Activated CD4-positive, alpha-beta memory T cell treated with anti-CD3 and anti-CD28 coated beads for 36 hours (primary cell): Measurements from ENCODE around the gene MAPKAPK5. TPM values are rescaled to one million over a fixed set of nuclear protein-coding genes. Genes with fewer than 3 reads are reported as not detected.
A peak's percentile ranks its signal among the peaks of the same experiment; 100 is the strongest.
"Not testable (repeated sequence)": the region's sequence is repeated elsewhere in the genome, so short reads cannot be mapped to it uniquely, and the experiment has no call there.

Experiments used
- CTCF ChIA-PET: fragments of 350-600 bp; sonication (Branson Sonifier 250); formaldehyde crosslinking; loops from one replicate; lab custom pipeline; 2021; ENCODE audit warnings: antibody characterized with exemption, inconsistent platforms; lab: Charles Lee
- POLR2A ChIA-PET: fragments of 350-600 bp; sonication (Branson Sonifier 250); formaldehyde crosslinking; loops from one replicate; lab custom pipeline; 2021; ENCODE audit warnings: antibody characterized with exemption; lab: Charles Lee
- DNase-seq: peaks from one replicate; pipeline ENCODE4 v3.0.0-alpha.2; 2020
- H3K27ac Mint-ChIP-seq: one replicate; pipeline ENCODE4 v1.8.0; 2021; ENCODE audit warnings: mixed read lengths
- H3K27me3 Mint-ChIP-seq: one replicate; pipeline ENCODE4 v1.8.0; 2021; ENCODE audit warnings: mixed read lengths
- H3K36me3 Mint-ChIP-seq: one replicate; pipeline ENCODE4 v1.8.0; 2021; ENCODE audit warnings: mixed read lengths
- H3K4me1 Mint-ChIP-seq: one replicate; pipeline ENCODE4 v1.8.0; 2021; ENCODE audit warnings: low read depth, mixed read lengths
- H3K4me3 Mint-ChIP-seq: one replicate; pipeline ENCODE4 v1.8.0; 2021; ENCODE audit warnings: mild to moderate bottlenecking, mixed read lengths
- H3K9me3 Mint-ChIP-seq: one replicate; pipeline ENCODE4 v1.8.0; 2021; ENCODE audit warnings: mixed read lengths
- intact Hi-C: fragments of 100-400 bp; cut with micrococcal nuclease; formaldehyde crosslinking; loops from one replicate; pipeline ENCODE4 v1.15.1; 2023
- microRNA-seq: library from miRNA; unstranded; fragments of <30 nt; microRNA quantifications from one replicate; pipeline ENCODE4 v1.2.0, GENCODE V29; 2022; ENCODE audit warnings: borderline number of aligned reads, borderline microRNAs expressed, borderline replicate concordance
- total RNA-seq, 2 experiments: library from RNA; stranded (reverse); gene quantifications; one replicate each; pipeline ENCODE4 v1.2.3, GENCODE V29; 2021

Gene MAPKAPK5
- total RNA-seq, 2 experiments from 2014 or later = 53.7 to 53.9 TPM

DNA sequence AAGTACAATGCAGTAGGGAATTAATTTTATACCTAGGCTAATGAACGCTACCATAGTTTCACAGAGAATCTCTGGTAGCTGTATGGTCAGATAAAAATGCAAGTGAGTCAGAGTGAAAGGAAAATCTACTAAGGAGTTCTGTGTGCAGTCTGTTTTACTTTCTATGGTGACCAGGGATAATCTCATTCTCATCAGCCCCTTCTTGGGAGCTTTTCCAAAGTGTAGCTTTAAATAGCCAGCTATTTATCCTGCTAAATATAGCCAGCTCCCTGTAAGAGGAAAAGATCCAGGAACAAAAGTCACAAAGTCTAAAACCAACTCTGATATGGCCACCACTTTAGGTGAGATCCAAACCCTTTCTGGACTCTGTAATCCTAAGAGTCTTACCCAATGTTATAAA, 95.4 kb downstream of the MAPKAPK5 start:
- intact Hi-C loops = no loop called here
- CTCF ChIA-PET = interaction anchor here (1.2 to 1.5 kb wide), 2 partner anchors 260 to 304 kb away, joined by 3 read pairs; no protein-coding TSS in a partner anchor
- Mint-ChIP-seq H3K4me1 (peaks cover under 1% of the 10 kb centered on the region), H3K9me3 (no peaks in the 10 kb centered on the region), H3K27ac (no peak overlapping the region), H3K27me3 (no peaks in the 10 kb centered on the region), H3K4me3 (no peak overlapping the region), H3K36me3 (no peaks in the 10 kb centered on the region)
- POLR2A ChIA-PET = no interaction called here
- no peak for DNase-seq

DNA sequence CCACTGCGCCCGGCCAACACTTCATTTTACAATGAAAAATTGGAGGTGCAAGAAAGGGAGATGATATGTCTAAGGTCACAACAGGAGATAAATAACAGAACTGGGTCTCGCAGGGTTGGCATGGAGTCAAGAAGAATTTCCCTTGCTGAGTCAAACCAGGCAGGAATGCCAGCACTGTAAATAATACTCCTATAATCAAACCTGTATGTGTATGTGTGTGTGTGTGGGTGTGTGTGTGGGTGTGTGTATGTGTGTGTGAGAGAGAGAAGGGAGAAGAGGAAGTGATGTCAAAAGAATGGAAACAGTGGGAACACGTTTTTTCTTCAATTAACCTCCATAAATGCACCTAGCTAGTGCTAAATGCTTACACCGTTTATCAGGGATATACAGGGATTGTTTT, 100.5 kb downstream of the MAPKAPK5 start:
- intact Hi-C loops = loop anchor here (10.0 kb wide), 1 partner anchor 242 kb away; no protein-coding TSS in a partner anchor
- no peaks in the 10 kb centered on the region for H3K9me3 Mint-ChIP-seq
- ChIA-PET CTCF (interaction anchor here (2.6 to 4.6 kb wide), 2 partner anchors 71 kb away, joined by 13 to 35 read pairs; partner anchors contain the start of genes ERP29 and TMEM116), POLR2A (no interaction called here)
- H3K4me1 Mint-ChIP-seq = peaks cover 22% of the 10 kb centered on the region
- peak overlapping the region; percentile 64 for H3K27ac Mint-ChIP-seq
- no peak overlapping the region for H3K4me3 Mint-ChIP-seq
- no peaks in the 10 kb centered on the region for H3K27me3 Mint-ChIP-seq
- H3K36me3 Mint-ChIP-seq = no peaks in the 10 kb centered on the region
- no peak for DNase-seq

DNA sequence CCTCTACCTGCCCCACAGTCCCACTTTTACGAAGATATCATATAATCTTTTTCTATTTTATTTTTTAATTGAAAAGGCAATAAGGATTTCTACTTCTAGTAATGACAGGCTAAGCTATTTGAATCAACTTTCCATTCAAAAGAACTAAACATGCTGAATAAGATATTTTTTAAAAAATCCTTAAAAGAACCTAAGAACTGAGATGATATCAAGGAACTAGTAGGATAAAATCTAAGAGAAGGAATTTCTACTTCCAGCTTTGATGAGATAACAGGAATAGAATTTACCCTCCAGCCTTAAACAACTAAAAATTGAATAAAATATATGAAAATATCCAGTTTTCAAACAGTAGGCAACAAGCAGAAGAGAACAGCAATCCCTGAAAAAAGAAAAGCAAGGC, 101.9 kb downstream of the MAPKAPK5 start:
- Mint-ChIP-seq H3K9me3 (no peaks in the 10 kb centered on the region), H3K27ac (no peak overlapping the region), H3K4me1 (peaks cover 25% of the 10 kb centered on the region), H3K27me3 (no peaks in the 10 kb centered on the region), H3K36me3 (no peaks in the 10 kb centered on the region), H3K4me3 (no peak overlapping the region)
- no peak for DNase-seq
- intact Hi-C loops = loop anchor here (10.0 kb wide), 1 partner anchor 241 kb away; no protein-coding TSS in a partner anchor
- ChIA-PET POLR2A (interaction anchor here (0.9 kb wide), 1 partner anchor 66 kb away, joined by 3 read pairs; no protein-coding TSS in a partner anchor), CTCF (interaction anchor here (0.9 to 4.6 kb wide), 9 partner anchors 9 to 443 kb away, joined by 3 to 35 read pairs (median 4); partner anchors contain the start of genes ERP29 and TMEM116)

DNA sequence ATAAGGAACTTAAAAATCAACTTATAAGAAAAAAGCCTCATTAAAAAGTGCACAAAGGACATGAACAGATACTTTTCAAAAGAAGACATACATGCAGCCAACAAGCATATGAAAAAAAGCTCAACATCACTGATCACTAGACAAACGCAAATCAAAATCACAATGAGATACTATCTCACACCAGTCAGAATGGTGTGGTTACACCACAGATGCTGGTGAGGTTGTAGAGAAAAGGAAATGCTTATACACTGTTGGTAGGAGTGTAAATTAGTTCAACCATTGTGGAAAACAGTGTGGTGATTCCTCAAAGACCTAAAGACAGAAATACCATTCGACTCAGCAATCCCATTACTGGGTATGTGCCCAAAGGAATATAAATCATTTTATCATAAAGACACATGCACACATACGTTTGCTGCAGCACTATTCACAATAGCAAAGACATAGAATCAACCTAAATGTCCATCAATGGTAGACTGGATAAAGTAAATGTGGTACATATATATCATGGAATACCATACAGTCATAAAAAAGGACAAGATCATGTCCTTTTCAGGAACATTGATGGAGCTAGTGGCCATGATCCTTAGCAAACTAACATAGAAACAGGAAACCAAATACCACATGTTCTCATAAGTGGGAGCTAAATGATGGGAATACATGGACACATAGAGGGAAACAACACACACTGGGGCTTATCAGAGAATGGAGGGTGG, 109.1 kb downstream of the MAPKAPK5 start:
- Mint-ChIP-seq H3K4me1 (peaks cover 41% of the 10 kb centered on the region), H3K36me3 (peaks cover 19% of the 10 kb centered on the region), H3K9me3 (peaks cover 13% of the 10 kb centered on the region)
- H3K27ac Mint-ChIP-seq, DNase-seq, intact Hi-C loops, H3K4me3 Mint-ChIP-seq, H3K27me3 Mint-ChIP-seq: not testable (repeated sequence)
- POLR2A ChIA-PET = interaction anchor here (1.0 to 1.5 kb wide), 2 partner anchors 63 to 69 kb away, joined by 3 read pairs; no protein-coding TSS in a partner anchor
- CTCF ChIA-PET = interaction anchor here (0.8 kb wide), 1 partner anchor 63 kb away, joined by 3 read pairs; no protein-coding TSS in a partner anchor

Small RNA genes within 50 kb of the gene (microRNA-seq; reads per million reads assigned to microRNA genes)
- not detected for gene MIR6761

Other genes starting within 250 kb of the MAPKAPK5 start
- 10 to 100 TPM; 38.2 to 39.4 TPM for gene ATXN2, start 242.9 kb upstream of the MAPKAPK5 start, total RNA-seq
- gene BRAP, start 156.3 kb upstream of the MAPKAPK5 start, total RNA-seq = 10 to 100 TPM; 16.8 to 18.0 TPM
- gene ACAD10, start 156.2 kb upstream of the MAPKAPK5 start, total RNA-seq = 10 to 100 TPM; 22.5 to 24.2 TPM
- 1 to 10 TPM; 1.9 to 3.1 TPM for gene ALDH2, start 75.3 kb upstream of the MAPKAPK5 start, total RNA-seq
- 10 to 100 TPM; 14.0 to 17.1 TPM for gene TMEM116, start 170.9 kb downstream of the MAPKAPK5 start, total RNA-seq
- gene ERP29, start 171.2 kb downstream of the MAPKAPK5 start, total RNA-seq = 100 to 1,000 TPM; 102 to 104 TPM